SH-SY5Y (cell line): Measurements from ENCODE around the gene PYDC1.

Source experiments
- GATA2 ChIP-seq: IDR thresholded peaks from 2 replicates; pipeline ENCODE4 v1.6.1; 2011; ENCODE audit warnings: mild to moderate bottlenecking, low read depth, low read length
- GATA3 ChIP-seq: IDR thresholded peaks from 2 replicates; pipeline ENCODE4 v1.6.1; 2011; ENCODE audit warnings: low read depth, mild to moderate bottlenecking, low read length, moderate library complexity

DNA sequence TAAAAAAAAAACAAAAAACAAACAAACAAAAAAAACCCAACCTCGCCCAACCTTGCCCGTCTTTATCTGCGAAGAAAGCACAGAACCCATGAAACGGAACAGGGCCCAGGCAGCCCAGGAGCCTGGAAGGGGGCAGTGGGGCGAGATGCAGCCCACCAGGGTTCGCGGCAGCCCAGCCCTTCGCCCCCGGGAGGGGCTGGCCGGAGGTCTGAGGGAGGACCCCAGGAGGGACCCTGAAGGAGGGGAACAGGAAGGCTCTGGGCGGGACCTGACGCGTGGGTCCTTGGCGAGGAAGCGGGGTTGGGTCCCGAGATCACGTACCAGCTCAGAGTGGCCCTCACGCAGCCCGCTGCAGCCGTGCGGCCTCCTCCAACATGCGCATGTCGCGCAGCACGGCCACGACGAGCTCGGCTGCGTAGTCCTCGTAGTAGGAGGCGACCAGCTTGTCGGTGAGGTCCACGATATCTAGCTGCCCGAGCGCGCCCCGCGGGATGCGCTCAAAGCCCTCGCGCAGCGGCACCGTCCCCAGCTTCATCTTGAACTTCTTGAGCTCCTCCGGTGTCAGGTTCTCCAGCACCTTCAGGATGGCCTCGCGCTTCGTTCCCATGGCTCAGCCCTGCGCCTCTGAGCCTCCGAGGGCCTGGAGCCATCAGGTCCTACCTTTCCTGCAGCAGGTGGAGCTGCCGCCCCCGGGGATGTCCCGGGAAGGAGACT, at the start of gene PYDC1:
- TF ChIP-seq GATA3 (no peak), GATA2 (no peak)
